ENCODE data around the gene R3HDM2. TPM values are rescaled to one million over a fixed set of nuclear protein-coding genes. Genes with fewer than 3 reads are reported as not detected.

Gene R3HDM2
- total RNA-seq, 1 donor from 2014 or later, result 17.1 TPM

GRCh38 chr12:57223191-57224165 is 207.4 kb downstream of the R3HDM2 start:
- no peak for FAIRE-seq

DNA sequence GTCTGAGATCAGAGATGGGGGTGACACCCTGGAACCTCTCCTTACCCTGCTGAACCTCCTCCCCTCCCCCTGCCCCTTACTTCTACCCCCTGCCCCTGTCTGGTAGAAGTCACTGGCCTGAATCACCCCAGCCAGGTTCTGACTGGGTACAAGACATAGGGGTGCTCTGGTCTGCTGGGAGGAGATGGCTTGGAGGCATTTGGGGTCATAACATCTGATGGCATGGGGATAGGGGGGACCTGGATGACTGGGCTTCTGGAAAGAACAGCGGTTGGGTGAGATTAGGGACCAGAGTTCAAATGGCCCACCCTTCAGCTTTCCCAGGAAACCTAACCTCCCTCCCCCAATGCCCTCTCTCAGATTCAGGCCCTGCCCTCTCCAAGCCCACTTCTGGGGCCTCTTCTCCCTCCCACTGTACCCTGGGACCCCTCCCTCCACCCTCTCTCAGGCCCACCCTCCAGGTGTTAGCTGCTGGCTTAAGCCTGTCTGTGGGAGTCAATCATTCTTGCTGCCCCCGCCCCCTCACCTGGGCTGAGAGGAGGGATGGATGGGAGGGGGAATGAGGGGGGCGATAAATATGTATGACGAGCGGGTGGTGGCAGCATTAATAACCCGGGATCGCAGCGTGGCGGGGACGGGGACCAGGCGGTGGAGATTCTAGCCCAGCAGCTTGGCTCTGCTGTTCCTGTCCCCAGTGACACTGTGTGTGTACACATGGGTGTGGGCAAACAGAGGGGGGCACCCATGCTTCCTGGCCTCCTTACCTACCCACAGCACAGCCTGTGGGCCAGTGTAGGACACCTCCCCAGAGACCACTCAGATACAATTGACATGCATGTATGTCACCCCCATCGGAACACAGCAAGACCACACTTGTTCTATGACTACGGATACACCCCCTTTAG is 208.3 kb downstream of the R3HDM2 start:
- DNase-seq (ENCODE audit: low spot score in 2 of 2) (no peak), FAIRE-seq (no peak)

More at GRCh38 chr12:57223191-57224165, 207.4 kb downstream of the R3HDM2 start:
- DNase-seq (ENCODE audit: low spot score in 2 of 2), result no peak

- FAIRE-seq (no peak), DNase-seq (ENCODE audit: low spot score in 2 of 2) (no peak)
Measured at GRCh38 chr12:57221169-57221917, 209.5 kb downstream of the R3HDM2 start.

GRCh38 chr12:57220770-57221168 is 210.1 kb downstream of the R3HDM2 start:
- DNase-seq (ENCODE audit: low spot score in 2 of 2) (no peak), FAIRE-seq (no peak)

DNA sequence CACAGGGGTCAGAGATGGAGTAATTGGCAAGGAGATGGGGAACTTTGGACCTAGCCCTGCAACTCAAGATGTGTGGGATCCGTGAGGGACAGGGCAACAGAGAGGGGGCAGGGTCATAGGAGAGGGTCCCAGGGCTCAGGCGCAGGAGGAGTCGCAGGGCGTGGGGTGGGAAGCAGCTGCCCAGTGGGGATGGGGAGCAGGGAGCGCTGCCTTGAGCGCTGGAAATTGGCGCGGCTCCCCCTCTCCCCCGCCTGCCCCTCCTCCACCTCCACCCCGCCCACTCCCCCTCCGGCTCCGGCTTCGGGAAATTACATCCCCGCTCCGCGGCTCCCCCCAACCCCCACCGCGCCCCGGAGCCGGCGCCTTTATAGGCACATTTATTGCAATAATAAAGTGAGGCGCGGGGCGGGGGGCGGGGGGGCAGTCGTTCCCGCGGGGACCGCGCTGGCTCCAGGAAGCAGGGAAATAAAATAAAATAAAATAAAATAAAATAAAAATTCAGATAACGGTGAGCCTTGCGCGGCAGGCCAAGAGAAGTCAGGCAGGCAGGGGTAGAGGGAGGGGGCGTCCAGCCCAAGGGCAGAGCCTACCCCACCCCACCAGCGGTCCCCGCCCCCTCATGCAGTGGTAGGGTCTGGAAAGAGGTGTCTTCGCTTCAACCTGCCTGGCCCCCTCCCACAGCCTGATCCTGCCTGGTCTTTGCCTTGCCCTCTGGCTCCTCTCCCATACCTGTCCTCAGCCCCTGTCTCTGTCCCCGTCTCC is 210.7 kb downstream of the R3HDM2 start:
- DNase-seq (ENCODE audit: low spot score in 2 of 2) (no peak), FAIRE-seq (no peak)

- FAIRE-seq (no peak), DNase-seq (ENCODE audit: low spot score in 2 of 2) (no peak)
Measured at GRCh38 chr12:57219205-57219992, 211.4 kb downstream of the R3HDM2 start.

DNA sequence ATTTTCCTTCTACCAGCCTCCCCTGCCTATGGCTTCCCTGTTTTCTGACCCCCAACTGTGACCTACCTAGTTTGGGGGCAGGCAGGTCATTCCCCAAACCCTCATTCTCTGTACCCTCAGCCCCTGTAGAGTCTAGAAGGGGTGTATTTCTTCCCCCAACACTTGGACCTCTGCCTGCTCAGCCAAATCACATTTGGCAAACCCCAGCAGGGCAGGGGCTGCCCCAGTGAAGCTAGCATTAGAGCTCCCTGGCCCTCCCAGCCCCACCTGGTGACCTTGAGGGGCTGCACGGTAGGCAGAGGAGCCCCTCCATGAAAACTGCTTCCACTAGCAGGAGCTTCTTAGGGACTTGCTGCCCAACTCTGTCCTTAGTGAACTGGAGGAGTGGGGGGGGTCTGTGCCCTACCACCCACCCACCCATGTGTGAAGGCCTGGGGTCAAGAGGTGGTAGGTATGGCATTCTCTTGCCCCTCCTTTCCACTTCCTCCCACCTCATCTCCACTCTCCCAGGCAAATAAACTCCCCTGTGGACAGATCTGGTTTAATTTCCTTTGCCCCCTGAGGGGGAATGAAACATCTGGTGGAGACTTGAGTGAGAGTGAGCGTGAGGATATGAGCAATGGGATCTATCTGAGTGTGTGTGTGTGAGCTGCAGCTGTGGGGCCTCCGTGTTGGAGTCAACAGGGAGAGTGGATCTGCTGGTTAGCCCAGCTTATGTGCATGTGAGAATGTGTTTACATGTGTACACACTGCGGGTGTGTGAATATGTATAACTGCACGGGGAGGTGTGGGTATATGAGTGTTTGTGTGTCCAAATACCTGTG is 212.6 kb downstream of the R3HDM2 start:
- no peak for DNase-seq (ENCODE audit: low spot score in 2 of 2)
- FAIRE-seq, result no peak

GRCh38 chr12:57216921-57217879 is 213.6 kb downstream of the R3HDM2 start:
- DNase-seq (ENCODE audit: low spot score in 2 of 2), result no peak
- no peak for FAIRE-seq

- peak; percentile 68 to 75 for DNase-seq (ENCODE audit: low spot score in 2 of 2)
- FAIRE-seq, result no peak
Measured at GRCh38 chr12:57216014-57216911, 214.6 kb downstream of the R3HDM2 start, which contains the start of gene NXPH4. Gene NXPH4, plus strand, starts transcription at chr12:57216794. Its CDS starts 176 bp downstream, at chr12:57216970.

DNA sequence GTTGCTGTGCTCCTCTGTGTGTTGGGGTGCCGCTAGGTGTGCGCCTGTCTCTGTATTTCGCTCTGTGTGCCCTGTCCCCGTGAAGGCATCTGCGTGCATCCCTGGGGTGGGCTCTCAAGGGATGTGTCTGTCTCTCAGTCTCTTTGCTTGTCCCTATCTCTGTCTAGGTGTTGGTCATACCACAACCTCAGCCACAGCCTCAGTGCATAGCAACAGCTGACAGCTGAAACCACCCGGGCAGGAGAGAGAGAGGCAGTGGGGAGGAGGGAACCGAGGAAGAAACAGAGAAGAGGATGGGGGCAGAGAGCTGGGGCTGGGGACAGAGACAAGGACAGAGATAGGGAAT is 215.2 kb downstream of the R3HDM2 start:
- DNase-seq (ENCODE audit: low spot score in 2 of 2) (no peak), FAIRE-seq (no peak)

- DNase-seq (ENCODE audit: low spot score in 2 of 2) (no peak), FAIRE-seq (no peak)
Measured at GRCh38 chr12:57215065-57215464, 215.8 kb downstream of the R3HDM2 start.

- FAIRE-seq (no peak), DNase-seq (ENCODE audit: low spot score in 2 of 2) (peak; percentile 65 to 74)
Measured at GRCh38 chr12:57214398-57214781, 216.5 kb downstream of the R3HDM2 start.

GRCh38 chr12:57213763-57214397 is 217.0 kb downstream of the R3HDM2 start:
- no peak for FAIRE-seq
- DNase-seq (ENCODE audit: low spot score in 2 of 2), result no peak

- DNase-seq (ENCODE audit: low spot score in 2 of 2), result peak; percentile 93 to 96
- FAIRE-seq, result peak; percentile 50
Measured at GRCh38 chr12:57213058-57213715, 217.7 kb downstream of the R3HDM2 start.

DNA sequence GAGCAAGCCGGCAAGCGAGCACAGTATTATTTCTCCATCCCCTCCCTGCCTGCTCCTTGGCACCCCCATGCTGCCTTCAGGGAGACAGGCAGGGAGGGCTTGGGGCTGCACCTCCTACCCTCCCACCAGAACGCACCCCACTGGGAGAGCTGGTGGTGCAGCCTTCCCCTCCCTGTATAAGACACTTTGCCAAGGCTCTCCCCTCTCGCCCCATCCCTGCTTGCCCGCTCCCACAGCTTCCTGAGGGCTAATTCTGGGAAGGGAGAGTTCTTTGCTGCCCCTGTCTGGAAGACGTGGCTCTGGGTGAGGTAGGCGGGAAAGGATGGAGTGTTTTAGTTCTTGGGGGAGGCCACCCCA is 218.2 kb downstream of the R3HDM2 start:
- DNase-seq (ENCODE audit: low spot score in 2 of 2), result no peak
- FAIRE-seq, result no peak

Measured in frontal cortex (tissue), 4 donors.